A673 (cell line): ENCODE results near the gene ARSD.
"Not testable (repeated sequence)": the region's sequence is repeated elsewhere in the genome, so short reads cannot be mapped to it uniquely, and the experiment has no call there.

Source experiments
- CTCF ChIP-seq: fragments of 300-800, 200-600 bp; sonication (generic); conservative IDR thresholded peaks from 2 replicates; pipeline ENCODE4 v1.5.1; 2017; ENCODE audit warnings: low read depth, mild to moderate bottlenecking, antibody characterized with exemption, low read length, moderate library complexity, mixed read lengths
- EZH2 ChIP-seq: fragments of 200-600 bp; sonication (generic); IDR thresholded peaks from 2 replicates; pipeline ENCODE4 v1.6.1; 2017; ENCODE audit warnings: borderline replicate concordance, low read depth, mild to moderate bottlenecking, mixed read lengths, antibody characterized with exemption, low read length; ENCODE audit not compliant: poor library complexity, severe bottlenecking

GRCh38 chrX:2926255-2926654, 2.9 kb downstream of the ARSD start:
- TF ChIP-seq EZH2, CTCF: not testable (repeated sequence)
